ENCODE data around the gene PRSS50.

PRSS50 gene

DNA sequence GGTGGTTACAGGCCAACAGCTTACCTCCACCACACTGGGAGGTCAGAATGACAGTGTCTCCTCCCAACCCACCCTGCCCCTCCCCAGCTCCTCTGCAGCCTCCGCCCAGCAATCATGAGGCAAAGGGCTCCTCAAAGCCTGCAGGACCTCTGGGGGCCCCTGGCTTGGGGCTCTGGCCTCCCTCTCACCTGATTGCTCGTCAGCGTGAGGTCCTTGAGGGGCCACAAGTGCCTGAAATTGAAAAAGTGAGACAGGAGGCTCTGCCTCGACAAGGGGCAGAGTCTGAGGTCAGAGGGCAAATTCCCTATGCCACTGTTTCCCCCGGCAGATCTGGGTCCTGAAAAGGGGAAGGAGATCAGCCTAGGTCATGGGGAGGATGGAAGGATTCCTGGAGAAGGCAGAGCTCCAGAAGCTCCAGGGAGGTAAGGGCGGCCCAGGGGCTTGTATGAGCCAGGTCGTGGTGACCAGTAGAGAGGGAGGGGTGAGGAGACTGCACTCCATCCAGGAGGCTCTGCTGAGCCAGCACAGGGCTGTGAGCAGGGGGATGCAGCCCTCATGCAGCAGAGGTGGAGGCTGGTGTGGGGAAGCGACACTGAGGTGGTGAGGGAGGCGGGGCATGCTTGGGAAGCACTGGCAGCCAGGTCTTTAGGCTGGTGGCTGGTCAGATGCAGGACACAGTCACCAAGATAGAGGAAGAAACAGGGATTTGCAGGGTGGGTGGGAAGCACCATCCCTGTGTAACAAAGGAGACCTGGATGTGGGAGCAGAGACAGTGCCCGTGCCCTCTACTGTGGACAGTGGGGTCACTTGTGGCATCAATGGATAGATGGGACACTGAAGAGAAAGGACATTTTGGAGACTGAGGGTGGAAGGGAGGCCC lies 44.3 kb downstream of the PRSS50 start:
- DNase-seq (ENCODE audit: insufficient read length, low spot score) (no peak), FAIRE-seq (no peak)
- TF ChIP-seq, protein P1, sequence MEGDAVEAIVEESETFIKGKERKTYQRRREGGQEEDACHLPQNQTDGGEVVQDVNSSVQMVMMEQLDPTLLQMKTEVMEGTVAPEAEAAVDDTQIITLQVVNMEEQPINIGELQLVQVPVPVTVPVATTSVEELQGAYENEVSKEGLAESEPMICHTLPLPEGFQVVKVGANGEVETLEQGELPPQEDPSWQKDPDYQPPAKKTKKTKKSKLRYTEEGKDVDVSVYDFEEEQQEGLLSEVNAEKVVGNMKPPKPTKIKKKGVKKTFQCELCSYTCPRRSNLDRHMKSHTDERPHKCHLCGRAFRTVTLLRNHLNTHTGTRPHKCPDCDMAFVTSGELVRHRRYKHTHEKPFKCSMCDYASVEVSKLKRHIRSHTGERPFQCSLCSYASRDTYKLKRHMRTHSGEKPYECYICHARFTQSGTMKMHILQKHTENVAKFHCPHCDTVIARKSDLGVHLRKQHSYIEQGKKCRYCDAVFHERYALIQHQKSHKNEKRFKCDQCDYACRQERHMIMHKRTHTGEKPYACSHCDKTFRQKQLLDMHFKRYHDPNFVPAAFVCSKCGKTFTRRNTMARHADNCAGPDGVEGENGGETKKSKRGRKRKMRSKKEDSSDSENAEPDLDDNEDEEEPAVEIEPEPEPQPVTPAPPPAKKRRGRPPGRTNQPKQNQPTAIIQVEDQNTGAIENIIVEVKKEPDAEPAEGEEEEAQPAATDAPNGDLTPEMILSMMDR (IDR thresholded peaks at IDR 0.05; ENCODE audit: insufficient read depth, missing control alignments): no peak

DNA sequence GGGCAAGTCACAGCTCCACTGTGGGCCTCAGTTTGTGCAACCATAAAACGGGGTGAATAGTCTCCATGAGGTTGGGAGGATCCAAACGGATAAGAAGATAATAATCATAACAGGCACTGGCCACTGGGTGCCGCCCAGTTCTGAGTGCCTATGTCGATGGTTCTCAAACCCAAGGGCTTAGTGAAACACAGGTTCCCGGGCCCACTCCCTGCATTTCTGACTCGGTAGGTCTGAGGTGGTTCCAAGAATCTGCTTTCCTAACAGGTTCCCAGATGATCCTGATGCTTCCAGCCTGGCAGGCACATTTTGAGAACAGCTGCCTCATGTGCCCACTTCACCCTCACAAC lies 45.3 kb downstream of the PRSS50 start:
- TF ChIP-seq, protein P1 (IDR thresholded peaks at IDR 0.05; ENCODE audit: insufficient read depth, missing control alignments): no peak
- FAIRE-seq (no peak), DNase-seq (ENCODE audit: insufficient read length, low spot score) (peak; percentile 5)

DNA sequence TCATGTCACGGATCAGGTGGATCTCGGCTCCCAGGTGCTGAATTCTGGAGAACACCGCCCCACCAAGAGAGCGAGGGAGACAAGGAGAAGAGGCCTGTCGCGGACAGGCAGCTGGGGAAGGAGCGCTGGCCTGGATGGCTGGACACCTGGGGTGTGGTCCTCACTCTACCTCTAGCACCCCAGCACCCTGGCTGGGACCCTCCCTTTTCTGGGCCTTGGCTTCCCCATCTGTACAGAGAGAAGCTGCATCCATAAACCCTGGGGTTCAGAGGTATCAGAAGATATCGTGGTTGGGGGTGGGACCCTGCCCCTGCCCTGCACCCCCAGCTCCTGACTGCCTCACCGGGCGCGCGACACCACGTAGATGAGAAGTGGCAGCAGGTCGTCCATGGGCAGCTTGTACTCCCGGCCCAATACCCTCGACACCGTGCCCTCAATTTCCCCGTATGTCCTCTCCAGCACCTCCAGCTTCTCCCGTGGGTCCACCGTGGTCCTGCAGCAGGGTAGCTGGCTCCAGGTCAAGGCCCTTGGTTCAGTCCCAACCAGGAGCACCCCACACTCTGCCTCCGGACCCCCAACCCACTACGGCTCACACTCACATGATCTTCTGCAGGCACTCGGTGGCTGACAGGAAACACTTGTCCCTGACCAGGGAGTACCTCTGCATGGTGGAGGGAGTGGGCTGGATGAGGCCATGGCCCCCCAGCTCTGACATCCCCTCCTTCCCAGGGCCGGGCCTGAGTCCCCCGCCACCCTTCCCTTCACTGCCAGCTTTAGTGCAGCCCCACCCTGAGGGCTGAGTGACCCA lies 45.9 kb downstream of the PRSS50 start:
- TF ChIP-seq, protein P1 (IDR thresholded peaks at IDR 0.05; ENCODE audit: insufficient read depth, missing control alignments): no peak
- FAIRE-seq (no peak), DNase-seq (ENCODE audit: insufficient read length, low spot score) (peak; percentile 1)

DNA sequence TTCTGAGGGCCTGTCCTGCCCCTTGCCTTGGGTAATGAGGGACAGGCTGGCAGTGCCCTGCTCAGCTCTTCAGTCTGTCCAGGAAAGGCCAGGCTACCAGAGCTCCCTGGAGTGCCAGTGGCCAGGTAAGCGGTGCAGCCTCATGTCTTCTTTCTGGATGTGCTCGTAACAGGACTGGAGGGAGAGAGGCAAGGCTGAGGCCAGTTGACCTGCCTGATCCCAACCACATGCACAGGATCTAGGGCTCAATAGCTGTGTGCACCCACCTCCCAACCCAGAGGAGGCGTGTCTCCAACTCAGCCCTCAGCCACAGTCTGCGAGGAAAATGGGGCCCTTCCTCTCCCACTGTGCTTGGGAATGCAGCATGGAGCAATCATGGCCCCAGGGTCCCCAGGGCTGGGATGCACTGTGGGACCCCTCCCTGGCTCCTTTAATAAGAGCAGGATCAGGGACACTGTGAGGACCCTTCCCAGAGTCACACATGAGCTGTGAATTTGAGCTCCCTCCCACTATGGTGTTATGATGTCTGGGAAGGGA lies 46.7 kb downstream of the PRSS50 start:
- DNase-seq (ENCODE audit: insufficient read length, low spot score) (no peak), FAIRE-seq (no peak)
- TF ChIP-seq, protein P1 (IDR thresholded peaks at IDR 0.05; ENCODE audit: insufficient read depth, missing control alignments): no peak

DNA sequence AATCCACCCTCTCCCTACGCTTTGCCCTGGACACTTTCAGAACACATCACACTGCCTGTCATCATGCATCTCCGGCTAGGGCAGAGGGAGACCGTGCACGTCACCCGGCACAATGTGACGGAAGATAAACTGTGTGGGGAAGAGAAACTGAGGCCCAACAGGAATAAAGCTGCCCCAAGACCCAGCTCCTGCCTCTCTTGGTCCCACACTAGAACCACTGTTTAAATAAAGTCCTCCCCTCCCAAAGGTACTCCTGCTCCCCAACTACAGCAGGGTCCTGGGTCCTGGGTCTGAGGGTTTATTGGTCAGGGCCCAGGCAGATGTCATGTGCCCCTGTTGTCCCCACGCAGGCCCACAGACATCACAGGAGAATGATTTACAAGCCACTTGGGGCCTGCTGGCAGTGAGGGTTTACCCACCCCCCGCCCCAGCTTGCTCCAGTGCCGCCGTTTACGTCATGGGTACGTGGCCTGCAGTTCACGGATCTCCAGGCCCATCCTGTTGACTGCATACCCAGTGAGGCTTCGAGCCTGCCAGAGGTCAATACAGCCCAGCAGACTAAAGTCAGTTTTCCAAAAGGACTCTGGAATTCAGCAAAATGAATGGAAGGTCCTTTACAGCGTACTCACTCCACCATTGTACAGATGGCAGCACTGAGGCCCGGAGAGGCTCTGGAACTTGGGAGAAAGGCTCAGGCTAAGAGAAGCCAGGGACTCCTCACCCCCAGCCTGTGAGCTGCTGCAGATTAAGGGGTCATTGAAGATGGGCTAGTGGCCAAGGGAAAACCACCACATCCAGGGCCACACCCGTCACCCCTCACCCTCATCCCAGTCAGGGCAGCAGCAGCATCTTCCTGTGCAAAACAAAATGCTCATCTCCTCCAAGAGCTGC lies 47.4 kb downstream of the PRSS50 start:
- DNase-seq (ENCODE audit: insufficient read length, low spot score): peak; percentile 11
- FAIRE-seq: no peak

More for the DNA sequence above, 47.4 kb downstream of the PRSS50 start:
- TF ChIP-seq, protein P1 (IDR thresholded peaks at IDR 0.05; ENCODE audit: insufficient read depth, missing control alignments): no peak
